ENCODE results near the gene ADGRB2. TPM values are rescaled to one million over a fixed set of nuclear protein-coding genes. Genes with fewer than 3 reads are reported as not detected.

ADGRB2 gene
- total RNA-seq, 2 donors from 2014 or later: 14.4 to 19.1 TPM

- Histone ChIP-seq H3K4me1 (peaks cover 0 to 20% of the 10 kb centered on the region in 2 donors), H3K27ac (no peak overlapping the region), H3K9me3 (no peaks in the 10 kb centered on the region), H3K27me3 (peaks cover 0 to 1% of the 10 kb centered on the region in 2 donors), H3K4me3 (no peak overlapping the region), H3K36me3 (no peaks in the 10 kb centered on the region)
- no peak for DNase-seq (ENCODE audit: low spot score)
- TF ChIP-seq CTCF (IDR thresholded peaks at IDR 0.05): no peak
Observed at GRCh38 chr1:31778763-31779488, 14.8 kb upstream of the ADGRB2 start.

DNA sequence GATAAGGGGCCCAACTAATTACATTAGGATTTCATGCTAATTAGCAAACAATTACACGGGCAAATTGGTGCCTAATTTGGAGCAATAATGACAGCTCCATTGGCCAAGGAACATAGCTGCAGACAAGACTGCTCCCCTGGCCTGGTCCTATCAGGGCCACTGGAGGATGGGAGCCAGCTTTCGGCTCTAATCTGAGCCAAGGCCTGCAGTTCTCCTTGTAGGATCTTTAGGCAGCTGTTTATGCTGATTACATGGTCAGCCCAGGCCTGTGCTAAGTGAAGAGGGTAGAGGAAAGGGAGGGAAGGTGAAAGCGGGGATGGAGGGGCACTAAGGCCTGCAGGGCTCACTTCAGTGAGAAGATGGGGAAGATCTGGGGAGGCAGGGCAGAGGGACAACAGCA, 12.4 kb upstream of the ADGRB2 start:
- Histone ChIP-seq H3K9me3 (no peaks in the 10 kb centered on the region), H3K4me1 (peaks cover 0 to 21% of the 10 kb centered on the region in 2 donors), H3K36me3 (no peaks in the 10 kb centered on the region), H3K27ac (no peak overlapping the region), H3K4me3 (no peak overlapping the region), H3K27me3 (peaks cover 6 to 10% of the 10 kb centered on the region in 2 donors)
- DNase-seq (ENCODE audit: low spot score): no peak
- no peak for TF ChIP-seq CTCF (IDR thresholded peaks at IDR 0.05)

GRCh38 chr1:31776032-31776431, 11.9 kb upstream of the ADGRB2 start:
- DNase-seq (ENCODE audit: low spot score): no peak
- peaks cover 0 to 16% of the 10 kb centered on the region in 2 donors for H3K4me1 ChIP-seq
- no peaks in the 10 kb centered on the region for H3K36me3 ChIP-seq
- H3K27me3 ChIP-seq: peaks cover 6 to 10% of the 10 kb centered on the region in 2 donors
- H3K4me3 ChIP-seq: no peak overlapping the region
- no peak for TF ChIP-seq CTCF (IDR thresholded peaks at IDR 0.05)
- no peak overlapping the region for H3K27ac ChIP-seq
- H3K9me3 ChIP-seq: no peaks in the 10 kb centered on the region

DNA sequence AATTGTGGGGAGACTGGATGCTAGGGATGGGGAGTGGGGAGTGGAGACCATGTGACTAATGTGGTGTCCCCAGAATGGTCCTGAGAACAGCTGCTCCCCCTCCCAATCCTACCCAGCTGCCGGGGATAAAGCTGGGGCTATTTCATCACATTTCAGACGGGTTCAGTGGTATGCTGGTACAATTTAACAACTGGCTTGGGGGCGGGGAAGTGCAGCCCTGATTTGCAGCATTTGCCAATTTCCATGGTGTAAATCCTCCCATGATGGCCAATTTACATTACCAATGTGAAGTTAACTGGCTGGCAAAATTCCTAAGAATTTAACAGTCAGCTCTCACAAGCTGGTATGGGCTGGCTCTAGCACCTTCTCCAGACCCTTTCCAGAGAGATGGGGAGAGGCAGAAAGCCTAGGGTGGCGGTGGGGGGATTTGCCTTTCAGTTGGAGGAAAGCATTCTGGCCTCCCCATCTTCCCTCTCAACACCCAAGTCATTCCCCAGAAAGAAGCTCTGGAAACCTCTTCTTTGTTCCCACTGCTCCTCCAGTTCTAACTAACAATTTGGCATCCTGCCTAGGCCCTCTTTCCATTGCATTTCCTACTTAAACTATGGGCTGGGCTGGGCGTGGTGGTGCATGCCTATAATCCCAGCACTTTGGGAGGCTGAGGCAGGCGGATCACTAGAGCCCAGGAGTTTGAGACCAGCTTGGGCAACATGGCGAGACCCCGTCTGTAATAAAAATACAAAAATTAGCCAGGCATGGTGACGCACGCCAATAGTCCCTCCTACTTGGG, 11.3 kb upstream of the ADGRB2 start:
- H3K4me3 ChIP-seq: no peak overlapping the region
- H3K9me3 ChIP-seq: no peaks in the 10 kb centered on the region
- H3K27ac ChIP-seq: no peak overlapping the region
- no peak for DNase-seq (ENCODE audit: low spot score)
- TF ChIP-seq CTCF (IDR thresholded peaks at IDR 0.05): no peak
- H3K27me3 ChIP-seq: peaks cover 6 to 10% of the 10 kb centered on the region in 2 donors
- no peaks in the 10 kb centered on the region for H3K36me3 ChIP-seq
- H3K4me1 ChIP-seq: peaks cover 0 to 16% of the 10 kb centered on the region in 2 donors

DNA sequence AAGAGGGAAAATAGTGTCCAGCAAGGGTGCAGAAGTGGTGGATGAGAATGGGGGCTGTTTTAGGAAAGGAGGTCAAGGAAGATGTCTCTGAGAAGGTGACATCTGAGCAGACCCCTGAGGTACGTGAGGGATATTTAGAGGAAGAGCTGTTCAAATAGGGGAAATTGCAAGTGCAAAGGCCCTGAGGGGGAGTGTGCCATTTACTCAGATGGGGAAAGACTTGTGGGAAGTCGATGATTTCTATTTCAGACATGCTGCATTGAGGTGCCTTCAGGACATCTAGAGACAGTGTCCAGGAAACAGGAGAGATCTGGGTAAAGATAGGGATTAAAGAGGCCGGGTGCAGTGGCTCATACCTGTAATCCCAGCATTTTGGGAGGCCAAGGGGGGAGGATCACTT, 10.4 kb upstream of the ADGRB2 start:
- DNase-seq (ENCODE audit: low spot score): no peak
- Histone ChIP-seq H3K27me3 (peaks cover 6 to 10% of the 10 kb centered on the region in 2 donors), H3K27ac (no peak overlapping the region), H3K4me3 (no peak overlapping the region), H3K36me3 (no peaks in the 10 kb centered on the region), H3K9me3 (no peaks in the 10 kb centered on the region), H3K4me1 (peaks cover 0 to 22% of the 10 kb centered on the region in 2 donors)
- no peak for TF ChIP-seq CTCF (IDR thresholded peaks at IDR 0.05)
